ENCODE results near the gene NAALADL1.

The NAALADL1 gene

GRCh38 chr11:65066805-65067291, 8.5 kb upstream of the NAALADL1 start:
- Histone ChIP-seq H3K27ac (ENCODE audit: low read depth, low read length) (no peak overlapping the region), H3K9ac (ENCODE audit: low read length in 5 of 5) (no peak overlapping the region), H3K4me1 (ENCODE audit: control insufficient read depth in 5 of 5, insufficient read depth in 5 of 5, low read length in 5 of 5) (no peaks in the 10 kb centered on the region), H3K4me3 (ENCODE audit: low read depth in 1 of 5, low read length in 5 of 5) (no peak overlapping the region), H3K27me3 (ENCODE audit: control insufficient read depth in 5 of 5, insufficient read depth in 4 of 5, low read length in 5 of 5) (peaks cover 0 to 11% (median 2%) of the 10 kb centered on the region in 5 donors), H3K36me3 (ENCODE audit: control insufficient read depth in 5 of 5, insufficient read depth in 5 of 5, low read length in 5 of 5) (no peaks in the 10 kb centered on the region), H3K9me3 (ENCODE audit: control insufficient read depth in 5 of 5, low read length in 5 of 5) (no peaks in the 10 kb centered on the region)

DNA sequence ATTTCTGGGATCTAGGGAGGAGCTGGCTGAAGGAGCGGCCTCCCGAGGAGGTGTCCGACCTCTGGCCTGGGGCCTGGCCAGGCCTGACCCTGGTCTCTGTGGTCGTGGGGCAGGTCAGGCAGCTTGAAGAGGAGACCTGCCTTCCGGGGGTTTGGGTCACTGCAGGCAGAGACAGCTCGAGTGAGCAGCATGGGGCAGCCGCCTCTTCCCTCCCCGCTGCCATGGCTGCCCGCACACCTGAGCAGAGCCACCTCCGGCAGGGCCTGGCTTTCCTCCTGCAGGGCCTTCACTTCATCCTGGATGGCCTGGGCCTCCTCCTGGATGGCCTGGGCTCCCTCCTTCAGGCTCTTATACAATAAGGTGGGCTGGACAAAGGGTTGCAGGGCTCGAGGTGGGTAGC, 8.0 kb upstream of the NAALADL1 start:
- no peaks in the 10 kb centered on the region for H3K9me3 ChIP-seq (ENCODE audit: control insufficient read depth in 5 of 5, low read length in 5 of 5)
- no peaks in the 10 kb centered on the region for H3K36me3 ChIP-seq (ENCODE audit: control insufficient read depth in 5 of 5, insufficient read depth in 5 of 5, low read length in 5 of 5)
- H3K4me3 ChIP-seq (ENCODE audit: low read depth in 1 of 5, low read length in 5 of 5), result no peak overlapping the region
- H3K9ac ChIP-seq (ENCODE audit: low read length in 5 of 5), result no peak overlapping the region
- H3K27me3 ChIP-seq (ENCODE audit: control insufficient read depth in 5 of 5, insufficient read depth in 4 of 5, low read length in 5 of 5), result peaks cover 0 to 11% (median 2%) of the 10 kb centered on the region in 5 donors
- H3K4me1 ChIP-seq (ENCODE audit: control insufficient read depth in 5 of 5, insufficient read depth in 5 of 5, low read length in 5 of 5), result no peaks in the 10 kb centered on the region
- no peak overlapping the region for H3K27ac ChIP-seq (ENCODE audit: low read depth, low read length)

- no peak overlapping the region for H3K4me3 ChIP-seq (ENCODE audit: low read depth in 1 of 5, low read length in 5 of 5)
- no peak overlapping the region for H3K27ac ChIP-seq (ENCODE audit: low read depth, low read length)
- H3K9me3 ChIP-seq (ENCODE audit: control insufficient read depth in 5 of 5, low read length in 5 of 5), result no peaks in the 10 kb centered on the region
- H3K36me3 ChIP-seq (ENCODE audit: control insufficient read depth in 5 of 5, insufficient read depth in 5 of 5, low read length in 5 of 5), result no peaks in the 10 kb centered on the region
- peaks cover 0 to 11% (median 2%) of the 10 kb centered on the region in 5 donors for H3K27me3 ChIP-seq (ENCODE audit: control insufficient read depth in 5 of 5, insufficient read depth in 4 of 5, low read length in 5 of 5)
- H3K4me1 ChIP-seq (ENCODE audit: control insufficient read depth in 5 of 5, insufficient read depth in 5 of 5, low read length in 5 of 5), result no peaks in the 10 kb centered on the region
- H3K9ac ChIP-seq (ENCODE audit: low read length in 5 of 5), result no peak overlapping the region
Observed at GRCh38 chr11:65065851-65066250, 7.5 kb upstream of the NAALADL1 start.

DNA sequence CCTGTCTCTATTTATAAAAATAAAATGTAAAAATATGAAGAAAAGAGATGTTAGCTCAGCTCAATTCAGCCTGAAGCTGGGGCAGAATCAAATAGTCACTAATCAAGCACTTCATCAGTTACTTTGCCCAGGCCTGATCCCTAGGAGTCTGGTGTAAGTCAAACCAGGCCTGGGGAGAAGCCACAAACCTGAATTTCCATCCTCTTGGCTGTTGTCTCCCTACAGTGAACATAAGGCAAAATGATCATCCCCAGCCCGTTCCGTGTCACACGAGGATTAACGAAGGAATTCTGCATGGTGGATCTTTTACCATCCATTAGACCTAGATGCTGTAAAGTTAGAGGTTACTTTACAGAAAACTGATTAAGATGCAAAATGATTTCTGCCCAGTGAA, 6.5 kb upstream of the NAALADL1 start:
- Histone ChIP-seq H3K9ac (ENCODE audit: low read length in 5 of 5) (no peak overlapping the region), H3K27me3 (ENCODE audit: control insufficient read depth in 5 of 5, insufficient read depth in 4 of 5, low read length in 5 of 5) (peaks cover 0 to 16% (median 2%) of the 10 kb centered on the region in 5 donors), H3K36me3 (ENCODE audit: control insufficient read depth in 5 of 5, insufficient read depth in 5 of 5, low read length in 5 of 5) (no peaks in the 10 kb centered on the region), H3K9me3 (ENCODE audit: control insufficient read depth in 5 of 5, low read length in 5 of 5) (no peaks in the 10 kb centered on the region), H3K4me3 (ENCODE audit: low read depth in 1 of 5, low read length in 5 of 5) (no peak overlapping the region), H3K27ac (ENCODE audit: low read depth, low read length) (no peak overlapping the region), H3K4me1 (ENCODE audit: control insufficient read depth in 5 of 5, insufficient read depth in 5 of 5, low read length in 5 of 5) (no peaks in the 10 kb centered on the region)

- Histone ChIP-seq H3K9ac (ENCODE audit: low read length in 5 of 5) (no peak overlapping the region), H3K27me3 (ENCODE audit: control insufficient read depth in 5 of 5, insufficient read depth in 4 of 5, low read length in 5 of 5) (peaks cover 0 to 17% (median 2%) of the 10 kb centered on the region in 5 donors), H3K4me1 (ENCODE audit: control insufficient read depth in 5 of 5, insufficient read depth in 5 of 5, low read length in 5 of 5) (no peaks in the 10 kb centered on the region), H3K4me3 (ENCODE audit: low read depth in 1 of 5, low read length in 5 of 5) (no peak overlapping the region), H3K27ac (ENCODE audit: low read depth, low read length) (no peak overlapping the region), H3K9me3 (ENCODE audit: control insufficient read depth in 5 of 5, low read length in 5 of 5) (no peaks in the 10 kb centered on the region), H3K36me3 (ENCODE audit: control insufficient read depth in 5 of 5, insufficient read depth in 5 of 5, low read length in 5 of 5) (no peaks in the 10 kb centered on the region)
Observed at GRCh38 chr11:65063532-65063931, 5.2 kb upstream of the NAALADL1 start.

- Histone ChIP-seq H3K27ac (ENCODE audit: low read depth, low read length) (no peak overlapping the region), H3K27me3 (ENCODE audit: control insufficient read depth in 5 of 5, insufficient read depth in 4 of 5, low read length in 5 of 5) (peaks cover 0 to 11% (median 2%) of the 10 kb centered on the region in 5 donors), H3K9ac (ENCODE audit: low read length in 5 of 5) (no peak overlapping the region), H3K4me1 (ENCODE audit: control insufficient read depth in 5 of 5, insufficient read depth in 5 of 5, low read length in 5 of 5) (no peaks in the 10 kb centered on the region), H3K9me3 (ENCODE audit: control insufficient read depth in 5 of 5, low read length in 5 of 5) (no peaks in the 10 kb centered on the region), H3K4me3 (ENCODE audit: low read depth in 1 of 5, low read length in 5 of 5) (no peak overlapping the region), H3K36me3 (ENCODE audit: control insufficient read depth in 5 of 5, insufficient read depth in 5 of 5, low read length in 5 of 5) (no peaks in the 10 kb centered on the region)
Observed at GRCh38 chr11:65060913-65061408, 2.6 kb upstream of the NAALADL1 start.

DNA sequence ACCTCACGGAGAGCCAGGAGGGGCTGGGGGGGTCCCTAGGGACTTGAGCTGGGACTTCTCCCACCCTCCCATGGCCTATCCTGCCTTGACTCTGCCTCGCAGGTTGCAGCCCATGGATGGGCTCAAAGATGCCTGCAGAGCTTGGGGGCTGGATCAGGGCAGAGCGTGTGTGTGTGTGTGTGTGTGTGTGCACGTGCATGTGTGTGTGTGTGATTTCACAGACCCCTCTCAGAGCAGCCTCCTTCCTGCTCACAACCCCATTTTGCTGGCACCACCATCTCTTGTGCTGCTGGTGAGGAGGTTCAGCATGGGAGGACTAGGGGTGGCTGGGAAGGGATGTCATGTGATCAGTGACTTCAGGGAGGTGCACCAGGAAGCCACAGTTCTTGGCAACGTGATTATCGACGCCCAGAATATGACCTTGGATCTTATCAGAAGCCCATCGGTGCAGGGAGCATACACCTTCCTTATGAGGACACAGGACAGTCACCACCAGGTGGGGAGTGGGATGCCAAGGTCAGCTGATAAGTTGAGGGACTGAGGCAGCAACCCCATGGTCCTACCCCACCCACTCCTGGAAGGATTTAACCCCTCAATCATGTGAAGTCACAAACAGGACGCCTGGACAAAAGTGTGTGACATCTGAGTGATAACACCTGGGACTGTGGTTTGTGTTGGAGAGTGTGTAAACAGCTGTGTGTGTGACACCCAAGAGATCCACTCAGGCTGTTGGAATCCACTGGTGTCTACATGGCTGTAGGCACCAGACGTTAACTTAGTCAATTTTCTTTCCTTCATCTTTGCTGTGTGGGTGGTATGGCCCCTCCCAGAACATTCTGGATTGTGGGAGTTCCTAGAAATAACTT, 1.8 kb upstream of the NAALADL1 start:
- no peak overlapping the region for H3K27ac ChIP-seq (ENCODE audit: low read depth, low read length)
- no peak overlapping the region for H3K4me3 ChIP-seq (ENCODE audit: low read depth in 1 of 5, low read length in 5 of 5)
- H3K27me3 ChIP-seq (ENCODE audit: control insufficient read depth in 5 of 5, insufficient read depth in 4 of 5, low read length in 5 of 5), result peaks cover 0 to 11% (median 2%) of the 10 kb centered on the region in 5 donors
- no peaks in the 10 kb centered on the region for H3K36me3 ChIP-seq (ENCODE audit: control insufficient read depth in 5 of 5, insufficient read depth in 5 of 5, low read length in 5 of 5)
- no peak overlapping the region for H3K9ac ChIP-seq (ENCODE audit: low read length in 5 of 5)
- no peaks in the 10 kb centered on the region for H3K4me1 ChIP-seq (ENCODE audit: control insufficient read depth in 5 of 5, insufficient read depth in 5 of 5, low read length in 5 of 5)
- H3K9me3 ChIP-seq (ENCODE audit: control insufficient read depth in 5 of 5, low read length in 5 of 5), result no peaks in the 10 kb centered on the region

- Histone ChIP-seq H3K9me3 (ENCODE audit: control insufficient read depth in 5 of 5, low read length in 5 of 5) (no peaks in the 10 kb centered on the region), H3K36me3 (ENCODE audit: control insufficient read depth in 5 of 5, insufficient read depth in 5 of 5, low read length in 5 of 5) (no peaks in the 10 kb centered on the region), H3K9ac (ENCODE audit: low read length in 5 of 5) (no peak overlapping the region), H3K4me1 (ENCODE audit: control insufficient read depth in 5 of 5, insufficient read depth in 5 of 5, low read length in 5 of 5) (no peaks in the 10 kb centered on the region), H3K4me3 (ENCODE audit: low read depth in 1 of 5, low read length in 5 of 5) (no peak overlapping the region), H3K27me3 (ENCODE audit: control insufficient read depth in 5 of 5, insufficient read depth in 4 of 5, low read length in 5 of 5) (peaks cover 0 to 11% (median 2%) of the 10 kb centered on the region in 5 donors), H3K27ac (ENCODE audit: low read depth, low read length) (no peak overlapping the region)
Observed at GRCh38 chr11:65059523-65059922, 1.2 kb upstream of the NAALADL1 start.

DNA sequence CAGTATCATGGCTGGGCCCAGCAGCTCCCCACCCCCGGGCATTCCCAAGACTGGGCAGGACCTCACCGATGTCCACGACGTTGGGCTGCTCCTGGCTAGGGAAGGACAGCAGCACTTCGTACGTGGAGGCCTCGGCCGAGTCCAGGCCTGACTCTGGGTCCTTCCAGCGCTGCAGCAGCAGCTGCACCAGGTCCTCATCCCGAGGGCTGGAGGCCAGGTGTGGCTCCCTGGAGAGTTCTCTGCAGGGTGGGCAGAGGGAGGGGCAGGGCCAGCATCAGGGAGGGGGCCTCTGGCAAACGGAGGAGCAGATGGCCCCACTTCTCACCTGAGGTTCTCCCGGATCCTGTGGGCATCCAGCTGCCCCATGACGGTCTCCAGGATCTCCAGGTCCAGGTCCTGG, 341 bp downstream of the NAALADL1 start:
- Histone ChIP-seq H3K4me1 (ENCODE audit: control insufficient read depth in 5 of 5, insufficient read depth in 5 of 5, low read length in 5 of 5) (no peaks in the 10 kb centered on the region), H3K9ac (ENCODE audit: low read length in 5 of 5) (no peak overlapping the region), H3K27ac (ENCODE audit: low read depth, low read length) (no peak overlapping the region), H3K36me3 (ENCODE audit: control insufficient read depth in 5 of 5, insufficient read depth in 5 of 5, low read length in 5 of 5) (no peaks in the 10 kb centered on the region), H3K9me3 (ENCODE audit: control insufficient read depth in 5 of 5, low read length in 5 of 5) (no peaks in the 10 kb centered on the region), H3K27me3 (ENCODE audit: control insufficient read depth in 5 of 5, insufficient read depth in 4 of 5, low read length in 5 of 5) (peaks cover 0 to 11% (median 3%) of the 10 kb centered on the region in 5 donors), H3K4me3 (ENCODE audit: low read depth in 1 of 5, low read length in 5 of 5) (no peak overlapping the region)

DNA sequence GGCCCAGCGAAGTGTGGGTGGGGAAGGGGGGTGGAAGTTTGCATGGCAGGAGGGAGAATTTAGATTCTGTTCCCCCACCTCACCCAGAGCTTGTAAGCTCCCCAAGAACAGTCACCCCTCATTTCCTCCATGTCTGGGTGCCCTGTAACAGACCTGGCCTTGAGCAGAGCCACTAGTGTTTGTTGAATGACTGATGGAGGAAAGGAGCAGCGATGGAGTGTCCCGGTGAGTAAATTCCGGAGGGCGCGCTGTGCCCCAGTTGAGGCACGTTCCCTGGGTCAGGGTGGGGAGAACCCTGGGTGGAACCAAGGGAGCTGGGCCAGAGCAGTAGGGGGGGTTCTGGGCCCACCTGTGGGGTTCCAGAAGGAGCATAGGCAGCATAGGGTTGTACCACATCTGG, 827 bp downstream of the NAALADL1 start:
- H3K27me3 ChIP-seq (ENCODE audit: control insufficient read depth in 5 of 5, insufficient read depth in 4 of 5, low read length in 5 of 5), result peaks cover 0 to 16% (median 3%) of the 10 kb centered on the region in 5 donors
- H3K27ac ChIP-seq (ENCODE audit: low read depth, low read length), result no peak overlapping the region
- no peak overlapping the region for H3K9ac ChIP-seq (ENCODE audit: low read length in 5 of 5)
- no peaks in the 10 kb centered on the region for H3K9me3 ChIP-seq (ENCODE audit: control insufficient read depth in 5 of 5, low read length in 5 of 5)
- H3K4me3 ChIP-seq (ENCODE audit: low read depth in 1 of 5, low read length in 5 of 5), result no peak overlapping the region
- no peaks in the 10 kb centered on the region for H3K36me3 ChIP-seq (ENCODE audit: control insufficient read depth in 5 of 5, insufficient read depth in 5 of 5, low read length in 5 of 5)
- H3K4me1 ChIP-seq (ENCODE audit: control insufficient read depth in 5 of 5, insufficient read depth in 5 of 5, low read length in 5 of 5), result no peaks in the 10 kb centered on the region

All from subcutaneous abdominal adipose tissue (tissue), 5 donors.